Measurements from ENCODE around the gene PTPRZ1. TPM values are rescaled to one million over a fixed set of nuclear protein-coding genes. Genes with fewer than 3 reads are reported as not detected.

Gene PTPRZ1
- total and polyA plus RNA-seq, 10 of the 15 experiments (the other 5 are each of a cell fraction or from before 2014, with no cell fraction given) = 0.05 to 0.21 (median 0.11) TPM; not detected in 7

DNA sequence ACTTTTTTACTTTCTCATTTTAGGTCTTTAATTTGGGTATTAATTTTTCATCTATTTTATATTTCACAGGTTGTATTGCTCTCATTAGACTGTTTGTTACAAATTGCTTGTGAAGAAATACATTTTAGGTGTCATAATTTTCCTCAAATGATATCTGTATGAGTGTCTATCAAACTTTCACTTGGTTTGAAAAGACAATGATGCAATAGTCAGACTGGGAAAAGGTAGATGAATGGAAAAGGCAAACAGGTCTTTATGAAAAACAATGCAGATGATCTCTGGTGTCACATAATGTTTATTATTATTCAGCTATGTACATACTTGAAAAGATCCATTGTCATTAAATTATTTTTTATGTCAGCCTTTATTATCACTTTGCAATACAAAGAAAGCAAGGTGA, 80.2 kb downstream of the PTPRZ1 start:
- no peaks in the 10 kb centered on the region for H3K79me2 ChIP-seq (ENCODE audit: control insufficient read depth, insufficient read depth, low read length)
- DNase-seq (ENCODE audit: low read depth, low spot score) (no peak), ATAC-seq (no peak), FAIRE-seq (no peak)
- no peaks in the 10 kb centered on the region for H3K9me3 ChIP-seq (replicated peaks; ENCODE audit: control insufficient read depth, insufficient read depth, low read length)
- BruUV-seq (replicated peaks) = no TSS peak
- ChIA-PET RAD21 (ENCODE audit: unreplicated experiment) (no interaction called here), POLR2A (no interaction called here), SMC1A (ENCODE audit: uncharacterized antibody, unreplicated experiment) (no interaction called here), CTCF (interaction anchor here (3.8 kb wide), 1 partner anchor 41 kb away, joined by 21 read pairs; no protein-coding TSS in a partner anchor)
- no peak overlapping the region for H3K27ac ChIP-seq (ENCODE audit: control insufficient read depth, insufficient read depth)
- H4K20me1 ChIP-seq (ENCODE audit: control insufficient read depth, insufficient read depth) = no peaks in the 10 kb centered on the region
- no peaks in the 10 kb centered on the region for H3K36me3 ChIP-seq (ENCODE audit: control insufficient read depth in 2 of 2, insufficient read depth in 2 of 2, low read length in 1 of 2)
- in situ Hi-C loops (cut with MboI) (no loop called here), intact Hi-C loops (cut with micrococcal nuclease; ENCODE audit: unreplicated experiment) (no loop called here)
- no peak overlapping the region for H3K4me2 ChIP-seq (ENCODE audit: control insufficient read depth, insufficient read depth)
- no peak overlapping the region for H3K4me3 ChIP-seq
- H2AFZ ChIP-seq (ENCODE audit: control insufficient read depth, low read depth, low read length) = no peak overlapping the region
- H3K4me1 ChIP-seq (ENCODE audit: control insufficient read depth, insufficient read depth, low read length) = no peaks in the 10 kb centered on the region
- H3K9ac ChIP-seq (ENCODE audit: control insufficient read depth, insufficient read depth, low read length) = no peak overlapping the region
- no peaks in the 10 kb centered on the region for H3K27me3 ChIP-seq (replicated peaks in 1 of 2; ENCODE audit: control insufficient read depth in 2 of 2, insufficient read depth in 2 of 2, low read length in 1 of 2)
- TF ChIP-seq SUPT20H (IDR thresholded peaks at IDR 0.05; ENCODE audit: borderline replicate concordance, control insufficient read depth, low read depth, low read length) (no peak), POU2F2 (IDR thresholded peaks at IDR 0.05; ENCODE audit: borderline replicate concordance, low read depth, low read length) (no peak), BCL3 (IDR thresholded peaks at IDR 0.05; ENCODE audit: borderline replicate concordance, insufficient read depth, low read depth, low read length, poor library complexity, severe bottlenecking) (no peak), EP300 (IDR thresholded peaks at IDR 0.05; ENCODE audit: borderline replicate concordance in 1 of 2, control insufficient read depth in 1 of 2, low read depth in 2 of 2, low read length in 2 of 2) (no peak), SIN3A (IDR thresholded peaks at IDR 0.05; ENCODE audit: low read depth, low read length) (no peak), JUNB (IDR thresholded peaks at IDR 0.05) (no peak), CHD4 (IDR thresholded peaks at IDR 0.05) (no peak), RAD21 (IDR thresholded peaks at IDR 0.05; ENCODE audit: insufficient read depth, low read depth, low read length) (no peak), MTA3 (IDR thresholded peaks at IDR 0.05; ENCODE audit: borderline replicate concordance, low read length) (no peak), MLLT1 (IDR thresholded peaks at IDR 0.05) (no peak), BCLAF1 (IDR thresholded peaks at IDR 0.05) (no peak), CREB1 (IDR thresholded peaks at IDR 0.05; ENCODE audit: low read depth) (no peak), CHD2 (IDR thresholded peaks at IDR 0.05; ENCODE audit: borderline replicate concordance, low read depth, low read length) (no peak), ZNF24 (IDR thresholded peaks at IDR 0.05) (no peak), NRF1 (conservative IDR thresholded peaks at IDR 0.05; ENCODE audit: low read depth, low read length) (no peak)
- TF ChIP-seq, protein P1, sequence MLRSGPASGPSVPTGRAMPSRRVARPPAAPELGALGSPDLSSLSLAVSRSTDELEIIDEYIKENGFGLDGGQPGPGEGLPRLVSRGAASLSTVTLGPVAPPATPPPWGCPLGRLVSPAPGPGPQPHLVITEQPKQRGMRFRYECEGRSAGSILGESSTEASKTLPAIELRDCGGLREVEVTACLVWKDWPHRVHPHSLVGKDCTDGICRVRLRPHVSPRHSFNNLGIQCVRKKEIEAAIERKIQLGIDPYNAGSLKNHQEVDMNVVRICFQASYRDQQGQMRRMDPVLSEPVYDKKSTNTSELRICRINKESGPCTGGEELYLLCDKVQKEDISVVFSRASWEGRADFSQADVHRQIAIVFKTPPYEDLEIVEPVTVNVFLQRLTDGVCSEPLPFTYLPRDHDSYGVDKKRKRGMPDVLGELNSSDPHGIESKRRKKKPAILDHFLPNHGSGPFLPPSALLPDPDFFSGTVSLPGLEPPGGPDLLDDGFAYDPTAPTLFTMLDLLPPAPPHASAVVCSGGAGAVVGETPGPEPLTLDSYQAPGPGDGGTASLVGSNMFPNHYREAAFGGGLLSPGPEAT (IDR thresholded peaks at IDR 0.05; ENCODE audit: low read depth) = no peak
- TF ChIP-seq, protein P2, sequence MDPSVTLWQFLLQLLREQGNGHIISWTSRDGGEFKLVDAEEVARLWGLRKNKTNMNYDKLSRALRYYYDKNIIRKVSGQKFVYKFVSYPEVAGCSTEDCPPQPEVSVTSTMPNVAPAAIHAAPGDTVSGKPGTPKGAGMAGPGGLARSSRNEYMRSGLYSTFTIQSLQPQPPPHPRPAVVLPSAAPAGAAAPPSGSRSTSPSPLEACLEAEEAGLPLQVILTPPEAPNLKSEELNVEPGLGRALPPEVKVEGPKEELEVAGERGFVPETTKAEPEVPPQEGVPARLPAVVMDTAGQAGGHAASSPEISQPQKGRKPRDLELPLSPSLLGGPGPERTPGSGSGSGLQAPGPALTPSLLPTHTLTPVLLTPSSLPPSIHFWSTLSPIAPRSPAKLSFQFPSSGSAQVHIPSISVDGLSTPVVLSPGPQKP (IDR thresholded peaks at IDR 0.05; ENCODE audit: low read depth, low read length) = no peak

All from GM12878 (cell line).